Measurements from ENCODE around the gene CCDC60.

The CCDC60 gene

DNA sequence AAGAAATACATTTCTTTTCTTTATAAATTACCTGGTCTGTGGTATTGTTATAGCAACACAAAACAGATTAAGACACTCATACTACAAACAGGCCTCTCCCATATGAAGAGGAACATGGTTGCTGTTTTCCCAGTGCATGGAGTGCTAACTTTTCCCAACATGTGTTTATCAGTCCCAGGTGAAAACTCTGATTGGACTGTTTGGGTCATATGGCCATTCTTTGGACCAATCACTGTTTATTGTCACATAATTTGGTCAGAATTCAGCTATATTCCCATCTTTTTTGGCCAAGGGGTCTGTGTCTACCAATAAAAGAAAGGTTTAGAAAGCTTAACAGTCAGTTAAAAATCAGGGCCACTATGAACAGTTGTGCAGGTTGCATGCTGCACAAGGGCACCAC lies 35.4 kb upstream of the CCDC60 start:
- TF ChIP-seq, protein P1, sequence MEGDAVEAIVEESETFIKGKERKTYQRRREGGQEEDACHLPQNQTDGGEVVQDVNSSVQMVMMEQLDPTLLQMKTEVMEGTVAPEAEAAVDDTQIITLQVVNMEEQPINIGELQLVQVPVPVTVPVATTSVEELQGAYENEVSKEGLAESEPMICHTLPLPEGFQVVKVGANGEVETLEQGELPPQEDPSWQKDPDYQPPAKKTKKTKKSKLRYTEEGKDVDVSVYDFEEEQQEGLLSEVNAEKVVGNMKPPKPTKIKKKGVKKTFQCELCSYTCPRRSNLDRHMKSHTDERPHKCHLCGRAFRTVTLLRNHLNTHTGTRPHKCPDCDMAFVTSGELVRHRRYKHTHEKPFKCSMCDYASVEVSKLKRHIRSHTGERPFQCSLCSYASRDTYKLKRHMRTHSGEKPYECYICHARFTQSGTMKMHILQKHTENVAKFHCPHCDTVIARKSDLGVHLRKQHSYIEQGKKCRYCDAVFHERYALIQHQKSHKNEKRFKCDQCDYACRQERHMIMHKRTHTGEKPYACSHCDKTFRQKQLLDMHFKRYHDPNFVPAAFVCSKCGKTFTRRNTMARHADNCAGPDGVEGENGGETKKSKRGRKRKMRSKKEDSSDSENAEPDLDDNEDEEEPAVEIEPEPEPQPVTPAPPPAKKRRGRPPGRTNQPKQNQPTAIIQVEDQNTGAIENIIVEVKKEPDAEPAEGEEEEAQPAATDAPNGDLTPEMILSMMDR (IDR thresholded peaks at IDR 0.05; ENCODE audit: unreplicated experiment in 3 of 3): no peak
- no peak overlapping the region for H3K4me3 Mint-ChIP-seq
- no peaks in the 10 kb centered on the region for H3K36me3 Mint-ChIP-seq (ENCODE audit: low read depth)
- peaks cover 31% of the 10 kb centered on the region for H3K27me3 Mint-ChIP-seq (ENCODE audit: low read depth)
- H3K4me1 Mint-ChIP-seq: peaks cover 18% of the 10 kb centered on the region
- H3K27ac Mint-ChIP-seq: no peak overlapping the region
- no peaks in the 10 kb centered on the region for H3K9me3 Mint-ChIP-seq

DNA sequence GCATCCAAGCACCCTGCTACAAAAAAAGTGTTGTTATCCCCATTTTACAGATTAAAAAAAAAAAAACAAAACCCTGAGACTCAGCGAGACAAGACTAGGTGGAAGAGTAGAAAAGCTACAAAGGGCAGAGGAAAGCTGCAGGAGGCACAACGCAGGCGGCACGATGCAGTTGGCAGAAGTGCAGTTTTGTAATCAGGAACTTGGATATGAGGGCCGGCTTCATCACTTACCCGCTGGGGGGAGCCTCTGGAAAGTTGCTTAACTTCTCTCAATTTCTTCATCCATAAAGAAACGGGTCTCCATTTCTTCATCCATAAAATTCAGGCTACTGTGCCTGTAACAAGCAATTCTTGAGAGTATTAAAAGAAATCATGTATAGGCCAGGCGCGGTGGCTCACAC lies 33.1 kb upstream of the CCDC60 start:
- H3K4me3 Mint-ChIP-seq: no peak overlapping the region
- TF ChIP-seq, protein P1 (IDR thresholded peaks at IDR 0.05; ENCODE audit: unreplicated experiment in 3 of 3): no peak
- peaks cover 17% of the 10 kb centered on the region for H3K27me3 Mint-ChIP-seq (ENCODE audit: low read depth)
- no peaks in the 10 kb centered on the region for H3K9me3 Mint-ChIP-seq
- H3K36me3 Mint-ChIP-seq (ENCODE audit: low read depth): no peaks in the 10 kb centered on the region
- peaks cover 18% of the 10 kb centered on the region for H3K4me1 Mint-ChIP-seq
- H3K27ac Mint-ChIP-seq: no peak overlapping the region

DNA sequence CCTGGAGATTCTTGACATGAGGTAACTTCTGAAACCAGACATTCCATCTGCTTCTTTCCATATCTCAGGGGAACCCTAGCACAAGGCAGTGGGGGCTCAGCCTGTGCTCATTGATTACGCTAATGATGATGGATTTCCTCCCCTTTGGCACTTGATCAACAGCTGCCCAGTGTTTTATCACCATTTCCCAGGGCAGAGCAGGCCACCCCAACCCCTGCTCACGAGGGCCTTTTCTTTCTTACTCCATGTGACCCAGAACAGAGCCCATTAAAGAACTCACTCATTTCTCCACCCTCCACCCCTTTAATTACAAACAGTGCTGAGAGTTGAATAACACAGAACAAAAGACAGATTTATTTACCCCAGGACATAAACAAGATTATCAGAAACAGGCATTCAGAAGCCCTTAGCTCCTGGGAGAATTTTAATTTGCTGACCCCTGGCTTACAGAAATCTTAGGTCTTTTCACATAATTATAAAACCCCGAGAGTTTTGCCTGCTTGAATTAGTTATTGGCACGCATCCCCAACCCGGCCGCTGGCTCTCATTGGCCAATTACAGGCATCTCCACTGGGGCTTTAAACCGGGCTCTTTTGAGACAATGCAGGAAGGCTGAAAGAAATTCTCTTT lies 32.0 kb upstream of the CCDC60 start:
- no peaks in the 10 kb centered on the region for H3K9me3 Mint-ChIP-seq
- H3K27me3 Mint-ChIP-seq (ENCODE audit: low read depth): peaks cover 12% of the 10 kb centered on the region
- H3K36me3 Mint-ChIP-seq (ENCODE audit: low read depth): no peaks in the 10 kb centered on the region
- TF ChIP-seq, protein P1 (IDR thresholded peaks at IDR 0.05; ENCODE audit: unreplicated experiment in 3 of 3): no peak
- H3K4me1 Mint-ChIP-seq: peaks cover 10% of the 10 kb centered on the region
- no peak overlapping the region for H3K4me3 Mint-ChIP-seq
- peak overlapping the region in 1 of 3 experiments; percentile 11 for H3K27ac Mint-ChIP-seq

DNA sequence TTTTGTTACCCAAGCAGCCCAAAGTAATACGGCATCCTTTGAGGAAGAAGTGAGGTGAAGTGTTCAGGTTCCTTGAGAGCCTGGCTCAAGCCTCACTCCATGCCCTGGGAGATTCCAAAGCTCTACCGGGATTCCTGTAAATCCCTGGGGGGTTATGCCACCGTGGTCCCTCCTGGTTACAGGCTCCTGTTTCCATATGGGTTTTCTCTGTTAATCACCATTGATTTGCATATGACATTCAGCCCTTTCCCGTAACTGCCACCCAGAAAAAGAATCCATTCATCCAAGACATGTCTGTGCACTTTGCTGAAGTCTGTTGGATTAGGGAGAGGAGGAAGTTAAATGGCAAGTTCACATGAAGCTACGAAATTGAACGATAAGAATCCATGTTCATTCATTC lies 27.9 kb upstream of the CCDC60 start:
- Mint-ChIP-seq H3K27ac (no peak overlapping the region), H3K4me1 (peaks cover 24% of the 10 kb centered on the region), H3K9me3 (no peaks in the 10 kb centered on the region), H3K27me3 (ENCODE audit: low read depth) (peaks cover 10% of the 10 kb centered on the region), H3K4me3 (no peak overlapping the region), H3K36me3 (ENCODE audit: low read depth) (no peaks in the 10 kb centered on the region)
- TF ChIP-seq, protein P1 (IDR thresholded peaks at IDR 0.05; ENCODE audit: unreplicated experiment in 3 of 3): no peak

DNA sequence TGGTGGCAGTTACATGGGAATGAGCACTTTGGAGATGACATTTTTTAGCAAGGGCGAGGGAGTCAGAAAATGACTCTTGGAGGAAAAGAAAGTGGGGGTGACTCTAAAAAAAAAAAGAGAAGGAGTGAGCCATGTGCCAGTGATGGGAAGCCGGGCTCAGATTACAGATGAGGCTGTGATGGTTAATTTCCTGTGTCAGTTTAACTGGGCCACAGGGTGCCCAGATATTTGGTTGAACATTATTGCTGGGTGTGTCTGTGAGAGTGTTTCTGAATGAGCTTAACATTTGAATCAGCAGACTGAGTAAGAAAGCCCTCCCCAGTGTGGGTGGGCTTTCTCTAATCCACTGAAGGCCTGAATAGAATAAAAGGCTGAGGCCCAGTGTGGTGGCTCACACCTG lies 26.8 kb upstream of the CCDC60 start:
- no peak overlapping the region for H3K27ac Mint-ChIP-seq
- peaks cover 13% of the 10 kb centered on the region for H3K27me3 Mint-ChIP-seq (ENCODE audit: low read depth)
- no peaks in the 10 kb centered on the region for H3K9me3 Mint-ChIP-seq
- peaks cover 28% of the 10 kb centered on the region for H3K4me1 Mint-ChIP-seq
- TF ChIP-seq, protein P1 (IDR thresholded peaks at IDR 0.05; ENCODE audit: unreplicated experiment in 3 of 3): no peak
- H3K36me3 Mint-ChIP-seq (ENCODE audit: low read depth): no peaks in the 10 kb centered on the region
- peak overlapping the region in 1 of 3 experiments; percentile 5 for H3K4me3 Mint-ChIP-seq
